RWPE1 (cell line): Measurements from ENCODE around the gene ITGAE.

Source experiments
- CTCF ChIA-PET: fragments of 350-600 bp; sonication (Branson Sonifier 250); formaldehyde crosslinking; extraction: SDS; loops from one replicate; lab custom pipeline; 2021; lab: Yijun Ruan, JAX
- POLR2A ChIA-PET: fragments of 400-600 bp; formaldehyde crosslinking; extraction: SDS; loops from one replicate; lab custom pipeline; 2020; ENCODE audit warnings: antibody characterized with exemption; ENCODE audit not compliant: low non-redundant PET; lab: Yijun Ruan, JAX
- DNase-seq: peaks from one replicate; pipeline ENCODE4 v3.0.0; 2012; ENCODE audit warnings: low spot score
- H3K27ac ChIP-seq: fragments of 450-650 bp; 2 replicates; pipeline ENCODE4 v1.5.1; 2017
- CTCF ChIP-seq: fragments of 450-650 bp; conservative IDR thresholded peaks from 2 replicates; pipeline ENCODE4 v1.5.1; 2017; ENCODE audit warnings: low read depth, mild to moderate bottlenecking

ITGAE gene

GRCh38 chr17:3800362-3801271 lies at the start of gene ITGAE:
Gene ITGAE, minus strand, starts transcription at chr17:3801188. Its CDS starts 44 bp downstream, at chr17:3801144.
- POLR2A ChIA-PET: interaction anchor here (0.6 kb wide), 1 partner anchor 210 kb away, joined by 3 read pairs; no protein-coding TSS in a partner anchor
- H3K27ac ChIP-seq: no peak within 1 kb of the TSS
- no peak for DNase-seq
- TF ChIP-seq CTCF: no peak
- CTCF ChIA-PET: interaction anchor here (0.7 to 1.2 kb wide), 2 partner anchors 27 to 63 kb away, joined by 3 to 4 read pairs; no protein-coding TSS in a partner anchor

GRCh38 chr17:3848229-3848835 lies 47.3 kb upstream of the ITGAE start:
- POLR2A ChIA-PET: no interaction called here
- no peak for TF ChIP-seq CTCF
- H3K27ac ChIP-seq: no peak overlapping the region
- CTCF ChIA-PET: interaction anchor here (0.6 kb wide), 1 partner anchor 7 kb away, joined by 6 read pairs; no protein-coding TSS in a partner anchor
- no peak for DNase-seq

GRCh38 chr17:3847165-3847670 lies 46.2 kb upstream of the ITGAE start:
- DNase-seq: no peak
- H3K27ac ChIP-seq: no peak overlapping the region
- POLR2A ChIA-PET: no interaction called here
- CTCF ChIA-PET: interaction anchor here (1.4 kb wide), 1 partner anchor 16 kb away, joined by 3 read pairs; no protein-coding TSS in a partner anchor
- TF ChIP-seq CTCF: no peak

GRCh38 chr17:3846437-3847164 lies 45.6 kb upstream of the ITGAE start:
- TF ChIP-seq CTCF: peak; percentile 64
- POLR2A ChIA-PET: no interaction called here
- no peak for DNase-seq
- H3K27ac ChIP-seq: no peak overlapping the region
- CTCF ChIA-PET: interaction anchor here (0.6 to 1.4 kb wide), 9 partner anchors 11 to 1283 kb away, joined by 3 to 6 read pairs (median 3); no protein-coding TSS in a partner anchor

GRCh38 chr17:3845621-3846436 lies 44.8 kb upstream of the ITGAE start, which contains the start of gene NCBP3:
Gene NCBP3, minus strand, starts transcription at chr17:3846246. Its CDS starts 23 bp downstream, at chr17:3846223.
- POLR2A ChIA-PET: interaction anchor here (0.6 kb wide), 1 partner anchor 44 kb away, joined by 5 read pairs; no protein-coding TSS in a partner anchor
- peak; percentile 96 for TF ChIP-seq CTCF
- H3K27ac ChIP-seq: peak within 1 kb of the TSS; percentile 78
- CTCF ChIA-PET: interaction anchor here (0.6 to 1.4 kb wide), 12 partner anchors 12 to 1452 kb away, joined by 3 to 6 read pairs (median 3); partner anchors contain the start of gene HASPIN
- DNase-seq: peak; percentile 93
